Calu3 (cell line): ENCODE data around the gene ALDH3A2. TPM values are rescaled to one million over a fixed set of nuclear protein-coding genes. Genes with fewer than 3 reads are reported as not detected.
"Not testable (repeated sequence)": the region's sequence is repeated elsewhere in the genome, so short reads cannot be mapped to it uniquely, and the experiment has no call there.

Experiments
- BruUV-seq: library from RNA; stranded (reverse); fragments of 400-500 nt; replicated peaks from 2 replicates; lab custom pipeline; 2021; lab: Mats Ljungman, UMichigan
- CTCF ChIA-PET: fragments of 300-600 bp; sonication (Branson Sonifier 250); formaldehyde crosslinking; loops from one replicate; lab custom pipeline; 2022; ENCODE audit warnings: antibody characterized with exemption; lab: Charles Lee
- DNase-seq: peaks from one replicate; pipeline ENCODE4 v3.0.0; 2022
- H3K27ac Mint-ChIP-seq: one replicate; pipeline ENCODE4 v1.8.0; 2022; ENCODE audit warnings: mixed read lengths; ENCODE audit not compliant: unreplicated experiment
- H3K27me3 Mint-ChIP-seq: one replicate; pipeline ENCODE4 v1.8.0; 2022; ENCODE audit warnings: mixed read lengths; ENCODE audit not compliant: unreplicated experiment
- H3K36me3 Mint-ChIP-seq: one replicate; pipeline ENCODE4 v1.8.0; 2022; ENCODE audit warnings: mild to moderate bottlenecking, moderate library complexity, mixed read lengths; ENCODE audit not compliant: insufficient read depth, unreplicated experiment
- H3K4me1 Mint-ChIP-seq: one replicate; pipeline ENCODE4 v1.8.0; 2022; ENCODE audit warnings: mild to moderate bottlenecking, low read depth, mixed read lengths; ENCODE audit not compliant: unreplicated experiment
- H3K4me3 Mint-ChIP-seq: one replicate; pipeline ENCODE4 v1.8.0; 2022; ENCODE audit warnings: mild to moderate bottlenecking, low read depth, moderate library complexity, mixed read lengths; ENCODE audit not compliant: unreplicated experiment
- H3K9me3 Mint-ChIP-seq: one replicate; pipeline ENCODE4 v1.8.0; 2022; ENCODE audit warnings: low read depth, mixed read lengths; ENCODE audit not compliant: unreplicated experiment
- CTCF ChIP-seq: fragments of 200-600 bp; IDR thresholded peaks from one replicate; pipeline ENCODE4 v1.8.0; 2022; ENCODE audit warnings: antibody characterized with exemption; ENCODE audit not compliant: unreplicated experiment
- intact Hi-C: fragments of 100-400 bp; cut with micrococcal nuclease; formaldehyde crosslinking; loops from one replicate; pipeline ENCODE4 v1.10.0; 2022; ENCODE audit not compliant: unreplicated experiment
- total RNA-seq: library from RNA; stranded (reverse); gene quantifications from 2 replicates; pipeline ENCODE4 v1.2.3, GENCODE V29; 2022

Gene ALDH3A2
- total RNA-seq, 1 experiment from 2014 or later: 32.4 TPM

GRCh38 chr17:19678581-19679453, 30.3 kb downstream of the ALDH3A2 start:
- DNase-seq: no peak
- Mint-ChIP-seq H3K27me3 (no peaks in the 10 kb centered on the region), H3K27ac (no peak overlapping the region), H3K36me3 (no peaks in the 10 kb centered on the region), H3K4me1 (no peaks in the 10 kb centered on the region), H3K9me3 (no peaks in the 10 kb centered on the region), H3K4me3 (no peak overlapping the region)
- no peak for TF ChIP-seq CTCF
- CTCF ChIA-PET: no interaction called here
- BruUV-seq: no TSS peak
- intact Hi-C loops: no loop called here

GRCh38 chr17:19683117-19683516, 34.6 kb downstream of the ALDH3A2 start:
- no peaks in the 10 kb centered on the region for H3K4me1 Mint-ChIP-seq
- H3K27ac Mint-ChIP-seq: no peak overlapping the region
- H3K27me3 Mint-ChIP-seq: no peaks in the 10 kb centered on the region
- no peak for TF ChIP-seq CTCF
- H3K36me3 Mint-ChIP-seq: no peaks in the 10 kb centered on the region
- no peak overlapping the region for H3K4me3 Mint-ChIP-seq
- no peak for DNase-seq
- intact Hi-C loops: no loop called here
- no TSS peak for BruUV-seq
- no peaks in the 10 kb centered on the region for H3K9me3 Mint-ChIP-seq
- CTCF ChIA-PET: no interaction called here

GRCh38 chr17:19684909-19685580, 36.5 kb downstream of the ALDH3A2 start:
- DNase-seq, H3K9me3 Mint-ChIP-seq, H3K27me3 Mint-ChIP-seq, BruUV-seq, intact Hi-C loops, H3K36me3 Mint-ChIP-seq, H3K4me1 Mint-ChIP-seq, CTCF ChIA-PET, H3K27ac Mint-ChIP-seq, H3K4me3 Mint-ChIP-seq: not testable (repeated sequence)

GRCh38 chr17:19686400-19687090, 38.0 kb downstream of the ALDH3A2 start:
- H3K36me3 Mint-ChIP-seq: no peaks in the 10 kb centered on the region
- intact Hi-C loops: no loop called here
- no peak overlapping the region for H3K4me3 Mint-ChIP-seq
- DNase-seq: no peak
- H3K27me3 Mint-ChIP-seq: no peaks in the 10 kb centered on the region
- no TSS peak for BruUV-seq
- CTCF ChIA-PET: no interaction called here
- H3K9me3 Mint-ChIP-seq: no peaks in the 10 kb centered on the region
- H3K27ac Mint-ChIP-seq: no peak overlapping the region
- H3K4me1 Mint-ChIP-seq: no peaks in the 10 kb centered on the region
- no peak for TF ChIP-seq CTCF
